Panc1 (cell line): ENCODE results near the gene DZIP3. TPM values are rescaled to one million over a fixed set of nuclear protein-coding genes. Genes with fewer than 3 reads are reported as not detected.

Experiments
- ATAC-seq: fragments of 200-7000 bp; cut with Tn5 transposase; 2 replicates; pipeline ENCODE4 v1.9.1; 2020; ENCODE audit warnings: mild to moderate bottlenecking, moderate library complexity
- BruUV-seq: library from RNA; stranded (reverse); fragments of 400-500 nt; replicated peaks from 2 replicates; lab custom pipeline; 2021; lab: Mats Ljungman, UMichigan
- CTCF ChIA-PET: fragments of 300-600 bp; sonication (Branson Sonifier 250); formaldehyde crosslinking; loops from one replicate; lab custom pipeline; 2022; ENCODE audit warnings: antibody characterized with exemption; lab: Charles Lee
- POLR2A ChIA-PET: fragments of 300-600 bp; sonication (Branson Sonifier 250); formaldehyde crosslinking; loops from one replicate; lab custom pipeline; 2022; ENCODE audit warnings: antibody characterized with exemption; lab: Charles Lee
- DNase-seq: peaks from one replicate; pipeline ENCODE4 v3.0.0-alpha.2; 2010; ENCODE audit warnings: low read depth, low spot score
- H3K27ac ChIP-seq: 2 replicates; pipeline ENCODE4 v1.5.1; 2011; ENCODE audit warnings: mild to moderate bottlenecking, low read length, inconsistent platforms
- H3K27me3 ChIP-seq: fragments of 200-500 bp; sonication (Bioruptor generic); 2 replicates; pipeline ENCODE4 v1.6.0; 2014; ENCODE audit warnings: low read length, inconsistent platforms; ENCODE audit not compliant: control insufficient read depth, insufficient read depth
- H3K36me3 ChIP-seq: fragments of 200-500 bp; sonication (Bioruptor generic); 2 replicates; pipeline ENCODE4 v1.5.1; 2014; ENCODE audit warnings: inconsistent platforms, mild to moderate bottlenecking, low read length, moderate library complexity; ENCODE audit not compliant: control insufficient read depth, insufficient read depth
- H3K4me1 ChIP-seq: 2 replicates; pipeline ENCODE4 v1.5.1; 2011; ENCODE audit warnings: inconsistent platforms, mild to moderate bottlenecking, low read length, moderate library complexity; ENCODE audit not compliant: control insufficient read depth, insufficient read depth
- H3K4me3 ChIP-seq, 2 experiments: 2 replicates each; pipeline ENCODE4 v1.5.1; 2011 to 2012; ENCODE audit warnings: low read depth in 2 of 2, low read length in 2 of 2, mild to moderate bottlenecking in 2 of 2, inconsistent platforms in 1 of 2, moderate library complexity in 1 of 2
- H3K9me3 ChIP-seq: fragments of 200-500 bp; sonication (Bioruptor generic); 2 replicates; pipeline ENCODE4 v1.5.1; 2014; ENCODE audit warnings: low read depth, mild to moderate bottlenecking, inconsistent platforms, low read length, moderate library complexity; ENCODE audit not compliant: control insufficient read depth, insufficient read depth
- SIN3A ChIP-seq: IDR thresholded peaks from 2 replicates; pipeline ENCODE4 v1.6.1; 2012; ENCODE audit warnings: low read depth, mild to moderate bottlenecking, low read length, moderate library complexity, borderline replicate concordance; ENCODE audit not compliant: insufficient read depth
- TCF7L2 ChIP-seq: IDR thresholded peaks from 2 replicates; pipeline ENCODE4 v1.6.1; 2011; ENCODE audit warnings: mild to moderate bottlenecking, low read depth, low read length, inconsistent platforms
- in situ Hi-C: cut with HindIII; loops from 2 replicates; pipeline ENCODE4 v1.10.0; 2016; ENCODE audit warnings: low sequenced_read_pairs, low pct_unique_long_range_greater_than_20kb
- intact Hi-C: fragments of 100-400 bp; cut with micrococcal nuclease; formaldehyde crosslinking; loops from one replicate; pipeline ENCODE4 v1.10.0; 2022; ENCODE audit not compliant: unreplicated experiment
- total RNA-seq: library from RNA; stranded (reverse); gene quantifications from one replicate; pipeline ENCODE4 v1.2.1, GENCODE V29; 2021; ENCODE audit not compliant: unreplicated experiment
- TF ChIP-seq, protein P1 (sequence below), 2 experiments: IDR thresholded peaks; 2 replicates each; pipeline ENCODE4 v1.6.1; 2011 to 2012; ENCODE audit warnings: low read depth in 2 of 2, control low read depth in 1 of 2, low read length in 1 of 2, mild to moderate bottlenecking in 1 of 2, moderate library complexity in 1 of 2; ENCODE audit not compliant: insufficient read depth in 1 of 2
- TF ChIP-seq, protein P2 (sequence below): fragments of 450-650 bp; IDR thresholded peaks from 2 replicates; pipeline ENCODE4 v1.5.1; 2017; ENCODE audit warnings: mild to moderate bottlenecking

Gene DZIP3
- total RNA-seq, 1 experiment from 2014 or later, result 30.9 TPM

DNA sequence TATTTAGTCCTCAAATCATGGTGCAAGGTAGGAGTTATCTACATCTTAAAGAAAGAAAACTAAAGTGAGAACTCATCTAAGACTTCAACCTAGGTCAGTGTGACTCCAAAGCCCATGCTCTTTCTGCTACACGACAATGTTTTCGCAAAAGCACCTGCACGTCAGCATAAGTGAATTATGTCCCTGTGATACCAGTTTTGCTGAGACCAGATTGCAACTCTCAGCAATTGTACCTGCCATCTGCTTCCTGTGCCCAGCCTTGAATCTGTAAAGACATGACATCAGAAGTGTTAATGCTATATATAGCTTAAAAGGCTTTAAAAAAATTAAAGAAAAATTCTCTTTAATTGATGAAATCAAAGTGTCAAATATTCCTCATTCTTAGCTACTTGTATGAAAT lies 124.3 kb downstream of the DZIP3 start:
- CTCF ChIA-PET, result no interaction called here
- no peaks in the 10 kb centered on the region for H3K9me3 ChIP-seq
- peaks cover 10% of the 10 kb centered on the region for H3K27me3 ChIP-seq
- intact Hi-C loops, result no loop called here
- DNase-seq, result no peak
- no peaks in the 10 kb centered on the region for H3K4me1 ChIP-seq
- H3K4me3 ChIP-seq, result no peak overlapping the region
- no peak for ATAC-seq
- BruUV-seq, result no TSS peak
- TF ChIP-seq, protein P1, sequence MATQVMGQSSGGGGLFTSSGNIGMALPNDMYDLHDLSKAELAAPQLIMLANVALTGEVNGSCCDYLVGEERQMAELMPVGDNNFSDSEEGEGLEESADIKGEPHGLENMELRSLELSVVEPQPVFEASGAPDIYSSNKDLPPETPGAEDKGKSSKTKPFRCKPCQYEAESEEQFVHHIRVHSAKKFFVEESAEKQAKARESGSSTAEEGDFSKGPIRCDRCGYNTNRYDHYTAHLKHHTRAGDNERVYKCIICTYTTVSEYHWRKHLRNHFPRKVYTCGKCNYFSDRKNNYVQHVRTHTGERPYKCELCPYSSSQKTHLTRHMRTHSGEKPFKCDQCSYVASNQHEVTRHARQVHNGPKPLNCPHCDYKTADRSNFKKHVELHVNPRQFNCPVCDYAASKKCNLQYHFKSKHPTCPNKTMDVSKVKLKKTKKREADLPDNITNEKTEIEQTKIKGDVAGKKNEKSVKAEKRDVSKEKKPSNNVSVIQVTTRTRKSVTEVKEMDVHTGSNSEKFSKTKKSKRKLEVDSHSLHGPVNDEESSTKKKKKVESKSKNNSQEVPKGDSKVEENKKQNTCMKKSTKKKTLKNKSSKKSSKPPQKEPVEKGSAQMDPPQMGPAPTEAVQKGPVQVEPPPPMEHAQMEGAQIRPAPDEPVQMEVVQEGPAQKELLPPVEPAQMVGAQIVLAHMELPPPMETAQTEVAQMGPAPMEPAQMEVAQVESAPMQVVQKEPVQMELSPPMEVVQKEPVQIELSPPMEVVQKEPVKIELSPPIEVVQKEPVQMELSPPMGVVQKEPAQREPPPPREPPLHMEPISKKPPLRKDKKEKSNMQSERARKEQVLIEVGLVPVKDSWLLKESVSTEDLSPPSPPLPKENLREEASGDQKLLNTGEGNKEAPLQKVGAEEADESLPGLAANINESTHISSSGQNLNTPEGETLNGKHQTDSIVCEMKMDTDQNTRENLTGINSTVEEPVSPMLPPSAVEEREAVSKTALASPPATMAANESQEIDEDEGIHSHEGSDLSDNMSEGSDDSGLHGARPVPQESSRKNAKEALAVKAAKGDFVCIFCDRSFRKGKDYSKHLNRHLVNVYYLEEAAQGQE (IDR thresholded peaks at IDR 0.05; ENCODE audit: insufficient read depth in 1 of 2, low read depth in 2 of 2, low read length in 1 of 2), result no peak
- TF ChIP-seq SIN3A, result no peak
- no peak for TF ChIP-seq TCF7L2
- in situ Hi-C loops, result no loop called here
- no peak overlapping the region for H3K27ac ChIP-seq
- POLR2A ChIA-PET, result no interaction called here
- no peaks in the 10 kb centered on the region for H3K36me3 ChIP-seq

DNA sequence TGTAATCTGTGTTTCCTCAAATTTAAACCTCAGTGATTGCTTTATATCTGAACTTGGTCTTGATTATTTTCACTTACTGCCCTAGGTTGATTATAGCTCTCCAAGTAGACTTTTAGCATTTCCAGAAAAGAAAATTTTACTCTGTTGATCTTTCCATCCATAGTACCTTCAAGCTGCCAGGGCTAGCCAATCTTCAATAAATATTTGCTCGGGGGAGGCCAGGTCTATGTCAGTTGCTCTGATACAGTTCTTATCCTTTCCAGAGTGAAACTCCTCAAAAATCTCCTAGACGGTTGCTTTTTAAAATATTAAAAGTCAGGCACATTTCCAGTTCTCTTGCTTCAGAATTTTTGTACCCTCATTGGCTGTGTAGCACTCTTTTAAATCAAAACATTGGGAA lies 128.9 kb downstream of the DZIP3 start:
- no peak for DNase-seq
- no peak overlapping the region for H3K4me3 ChIP-seq
- H3K4me1 ChIP-seq, result no peaks in the 10 kb centered on the region
- no peaks in the 10 kb centered on the region for H3K9me3 ChIP-seq
- no peaks in the 10 kb centered on the region for H3K36me3 ChIP-seq
- in situ Hi-C loops (no loop called here), intact Hi-C loops (no loop called here)
- H3K27me3 ChIP-seq, result peaks cover 9% of the 10 kb centered on the region
- POLR2A ChIA-PET, result no interaction called here
- no TSS peak for BruUV-seq
- no peak for ATAC-seq
- H3K27ac ChIP-seq, result no peak overlapping the region
- CTCF ChIA-PET, result no interaction called here
- no peak for TF ChIP-seq TCF7L2

DNA sequence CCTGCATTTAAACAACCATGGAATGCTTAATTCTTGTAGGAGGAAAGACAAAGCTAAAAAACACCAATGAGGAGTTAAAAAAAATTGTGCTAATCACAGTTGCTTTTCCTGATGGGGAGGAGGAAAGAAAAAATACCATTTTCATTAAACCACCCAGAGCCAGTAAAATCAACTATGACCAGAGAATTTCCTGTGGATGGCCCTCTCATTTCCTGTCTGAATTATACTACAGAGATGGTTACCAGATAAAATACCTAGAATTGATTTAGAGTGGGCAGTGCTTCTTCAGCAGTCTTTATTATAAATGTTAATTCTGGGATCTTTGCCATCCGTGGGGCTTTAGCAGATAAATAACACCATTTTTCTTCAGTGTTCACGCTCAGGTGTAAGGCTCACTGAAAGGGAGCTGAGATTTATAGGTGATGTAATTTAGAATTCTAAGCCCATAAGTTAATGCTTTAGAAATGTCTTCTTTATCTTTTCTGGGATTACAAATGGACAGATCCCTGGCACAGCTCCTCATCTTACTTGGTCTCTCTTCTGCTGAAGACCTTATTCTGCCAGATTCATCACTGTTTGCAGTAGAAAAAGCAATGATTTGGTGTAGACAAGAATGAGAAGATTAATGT lies 129.8 kb downstream of the DZIP3 start:
- Histone ChIP-seq H3K27me3 (peaks cover 9% of the 10 kb centered on the region), H3K27ac (no peak overlapping the region), H3K36me3 (no peaks in the 10 kb centered on the region), H3K4me1 (no peaks in the 10 kb centered on the region), H3K4me3 (no peak overlapping the region), H3K9me3 (no peaks in the 10 kb centered on the region)
- ChIA-PET CTCF (no interaction called here), POLR2A (no interaction called here)
- intact Hi-C loops, result no loop called here
- no TSS peak for BruUV-seq
- in situ Hi-C loops, result no loop called here
- ATAC-seq, result no peak
- DNase-seq, result no peak
- TF ChIP-seq, protein P2, sequence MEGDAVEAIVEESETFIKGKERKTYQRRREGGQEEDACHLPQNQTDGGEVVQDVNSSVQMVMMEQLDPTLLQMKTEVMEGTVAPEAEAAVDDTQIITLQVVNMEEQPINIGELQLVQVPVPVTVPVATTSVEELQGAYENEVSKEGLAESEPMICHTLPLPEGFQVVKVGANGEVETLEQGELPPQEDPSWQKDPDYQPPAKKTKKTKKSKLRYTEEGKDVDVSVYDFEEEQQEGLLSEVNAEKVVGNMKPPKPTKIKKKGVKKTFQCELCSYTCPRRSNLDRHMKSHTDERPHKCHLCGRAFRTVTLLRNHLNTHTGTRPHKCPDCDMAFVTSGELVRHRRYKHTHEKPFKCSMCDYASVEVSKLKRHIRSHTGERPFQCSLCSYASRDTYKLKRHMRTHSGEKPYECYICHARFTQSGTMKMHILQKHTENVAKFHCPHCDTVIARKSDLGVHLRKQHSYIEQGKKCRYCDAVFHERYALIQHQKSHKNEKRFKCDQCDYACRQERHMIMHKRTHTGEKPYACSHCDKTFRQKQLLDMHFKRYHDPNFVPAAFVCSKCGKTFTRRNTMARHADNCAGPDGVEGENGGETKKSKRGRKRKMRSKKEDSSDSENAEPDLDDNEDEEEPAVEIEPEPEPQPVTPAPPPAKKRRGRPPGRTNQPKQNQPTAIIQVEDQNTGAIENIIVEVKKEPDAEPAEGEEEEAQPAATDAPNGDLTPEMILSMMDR, result no peak
- TF ChIP-seq SIN3A, result no peak
